ENCODE measurements around the gene ABCA13.

The ABCA13 gene

DNA sequence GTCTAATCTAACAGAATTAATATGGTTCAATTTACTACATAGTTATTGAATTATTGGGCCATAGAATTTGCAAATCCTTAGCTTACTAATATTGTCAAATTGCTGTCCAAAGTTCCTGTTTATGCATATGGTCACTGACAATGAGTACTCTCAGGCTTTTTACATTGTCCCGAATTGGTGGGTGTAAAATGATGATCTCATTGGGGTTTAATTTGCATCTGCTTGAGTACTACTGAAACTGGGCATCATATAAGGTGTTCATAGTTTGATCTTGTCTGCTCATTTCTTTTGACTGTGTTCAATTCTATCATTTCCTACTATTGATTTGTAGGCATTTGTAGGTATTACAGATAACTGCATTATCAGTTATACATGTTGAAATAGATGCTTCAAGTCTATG lies 12.7 kb downstream of the ABCA13 start:
- no peaks in the 10 kb centered on the region for H3K36me3 ChIP-seq (ENCODE audit: control insufficient read depth in 2 of 2, insufficient read depth in 1 of 2, low read length in 2 of 2)
- no peak overlapping the region for H3K27ac ChIP-seq (ENCODE audit: extremely low read depth, low read depth, low read length)
- H3K9me3 ChIP-seq (ENCODE audit: control insufficient read depth, insufficient read depth, low read depth, low read length): no peaks in the 10 kb centered on the region
- ChIA-PET CTCF (no interaction called here), POLR2A (no interaction called here)
- no peak for TF ChIP-seq GLIS2 (tag by site-specific recombination; IDR thresholded peaks at IDR 0.05)
- TF ChIP-seq, protein P1, sequence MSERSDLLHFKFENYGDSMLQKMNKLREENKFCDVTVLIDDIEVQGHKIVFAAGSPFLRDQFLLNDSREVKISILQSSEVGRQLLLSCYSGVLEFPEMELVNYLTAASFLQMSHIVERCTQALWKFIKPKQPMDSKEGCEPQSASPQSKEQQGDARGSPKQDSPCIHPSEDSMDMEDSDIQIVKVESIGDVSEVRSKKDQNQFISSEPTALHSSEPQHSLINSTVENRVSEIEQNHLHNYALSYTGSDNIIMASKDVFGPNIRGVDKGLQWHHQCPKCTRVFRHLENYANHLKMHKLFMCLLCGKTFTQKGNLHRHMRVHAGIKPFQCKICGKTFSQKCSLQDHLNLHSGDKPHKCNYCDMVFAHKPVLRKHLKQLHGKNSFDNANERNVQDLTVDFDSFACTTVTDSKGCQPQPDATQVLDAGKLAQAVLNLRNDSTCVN (tag by site-specific recombination; optimal IDR thresholded peaks at IDR 0.05): no peak
- TF ChIP-seq KLF9 (tag by site-specific recombination; IDR thresholded peaks at IDR 0.05; ENCODE audit: low read depth): no peak
- TF ChIP-seq ZNF560 (tag by site-specific recombination; IDR thresholded peaks at IDR 0.05; ENCODE audit: borderline replicate concordance): no peak
- no peak for TF ChIP-seq ZNF837 (tag by site-specific recombination; IDR thresholded peaks at IDR 0.05)
- no peak for TF ChIP-seq ZBTB17 (tag by site-specific recombination; IDR thresholded peaks at IDR 0.05)
- TF ChIP-seq ZNF792 (tag by site-specific recombination; IDR thresholded peaks at IDR 0.05): no peak
- TF ChIP-seq ZNF311 (tag by site-specific recombination; IDR thresholded peaks at IDR 0.05; ENCODE audit: borderline replicate concordance): no peak
- TF ChIP-seq ZNF157 (tag by site-specific recombination; IDR thresholded peaks at IDR 0.05): no peak
- TF ChIP-seq, protein P2, sequence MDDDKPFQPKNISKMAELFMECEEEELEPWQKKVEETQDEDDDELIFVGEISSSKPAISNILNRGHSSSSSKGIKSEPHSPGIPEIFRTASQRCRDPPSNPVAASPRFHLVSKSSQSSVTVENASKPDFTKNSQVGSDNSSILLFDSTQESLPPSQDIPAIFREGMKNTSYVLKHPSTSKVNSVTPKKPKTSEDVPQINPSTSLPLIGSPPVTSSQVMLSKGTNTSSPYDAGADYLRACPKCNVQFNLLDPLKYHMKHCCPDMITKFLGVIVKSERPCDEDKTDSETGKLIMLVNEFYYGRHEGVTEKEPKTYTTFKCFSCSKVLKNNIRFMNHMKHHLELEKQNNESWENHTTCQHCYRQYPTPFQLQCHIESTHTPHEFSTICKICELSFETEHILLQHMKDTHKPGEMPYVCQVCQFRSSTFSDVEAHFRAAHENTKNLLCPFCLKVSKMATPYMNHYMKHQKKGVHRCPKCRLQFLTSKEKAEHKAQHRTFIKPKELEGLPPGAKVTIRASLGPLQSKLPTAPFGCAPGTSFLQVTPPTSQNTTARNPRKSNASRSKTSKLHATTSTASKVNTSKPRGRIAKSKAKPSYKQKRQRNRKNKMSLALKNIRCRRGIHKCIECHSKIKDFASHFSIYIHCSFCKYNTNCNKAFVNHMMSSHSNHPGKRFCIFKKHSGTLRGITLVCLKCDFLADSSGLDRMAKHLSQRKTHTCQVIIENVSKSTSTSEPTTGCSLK (tag by site-specific recombination; IDR thresholded peaks at IDR 0.05): no peak
- TF ChIP-seq ZNF747 (tag by site-specific recombination; IDR thresholded peaks at IDR 0.05): no peak
- no peak for TF ChIP-seq ZNF785 (tag by site-specific recombination; IDR thresholded peaks at IDR 0.05)
- TF ChIP-seq ZNF660 (tag by site-specific recombination; IDR thresholded peaks at IDR 0.05): no peak
- TF ChIP-seq, protein P3, sequence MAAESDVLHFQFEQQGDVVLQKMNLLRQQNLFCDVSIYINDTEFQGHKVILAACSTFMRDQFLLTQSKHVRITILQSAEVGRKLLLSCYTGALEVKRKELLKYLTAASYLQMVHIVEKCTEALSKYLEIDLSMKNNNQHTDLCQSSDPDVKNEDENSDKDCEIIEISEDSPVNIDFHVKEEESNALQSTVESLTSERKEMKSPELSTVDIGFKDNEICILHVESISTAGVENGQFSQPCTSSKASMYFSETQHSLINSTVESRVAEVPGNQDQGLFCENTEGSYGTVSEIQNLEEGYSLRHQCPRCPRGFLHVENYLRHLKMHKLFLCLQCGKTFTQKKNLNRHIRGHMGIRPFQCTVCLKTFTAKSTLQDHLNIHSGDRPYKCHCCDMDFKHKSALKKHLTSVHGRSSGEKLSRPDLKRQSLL (tag by site-specific recombination; IDR thresholded peaks at IDR 0.05): no peak
- no peak for TF ChIP-seq ZNF610 (tag by site-specific recombination; IDR thresholded peaks at IDR 0.05; ENCODE audit: borderline replicate concordance)
- TF ChIP-seq ZNF2 (tag by site-specific recombination; IDR thresholded peaks at IDR 0.05): no peak
- no peak for TF ChIP-seq BCL11A (tag by site-specific recombination; IDR thresholded peaks at IDR 0.05; ENCODE audit: low read depth)
- H3K4me3 ChIP-seq (ENCODE audit: low read depth, low read length): no peak overlapping the region
- H3K4me1 ChIP-seq (ENCODE audit: control insufficient read depth, insufficient read depth, low read length): no peaks in the 10 kb centered on the region

DNA sequence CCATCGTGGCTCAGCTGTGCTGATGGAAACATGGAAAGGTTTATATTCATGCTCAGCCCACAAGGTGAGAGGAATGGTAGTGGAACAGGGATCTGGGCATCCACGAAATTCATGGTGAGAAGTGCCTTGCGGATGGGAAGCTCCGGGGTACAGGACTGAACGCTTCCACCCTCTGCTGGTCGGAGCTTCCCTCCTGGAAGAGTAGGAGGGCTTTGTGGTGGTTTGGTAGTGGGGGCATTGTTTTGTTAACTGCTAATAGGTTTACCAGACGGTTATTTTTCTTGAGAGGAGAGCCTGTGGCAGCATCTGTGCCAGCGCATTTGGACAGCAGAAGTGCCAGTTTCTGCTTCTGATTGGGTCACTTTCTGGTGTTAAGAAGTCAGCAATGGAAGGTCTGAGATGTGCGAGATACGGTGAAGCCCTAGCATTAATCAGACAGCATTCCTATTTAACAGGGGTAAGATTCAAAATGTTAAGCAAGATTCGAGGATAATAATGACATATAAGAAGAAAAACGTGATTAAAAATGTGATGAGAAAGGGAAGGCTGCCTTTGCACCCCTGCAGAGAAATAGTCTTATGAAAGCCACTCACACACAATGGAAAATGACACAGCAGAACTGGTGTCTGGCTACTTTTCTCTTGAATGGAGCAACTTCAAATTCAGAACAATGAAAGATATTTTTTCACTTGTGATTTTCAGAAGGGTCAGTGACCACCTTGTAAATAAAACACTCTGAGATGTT lies 17.7 kb downstream of the ABCA13 start:
- POLR2A ChIA-PET: no interaction called here
- H3K9me3 ChIP-seq (ENCODE audit: control insufficient read depth, insufficient read depth, low read depth, low read length): no peaks in the 10 kb centered on the region
- H3K36me3 ChIP-seq (ENCODE audit: control insufficient read depth in 2 of 2, insufficient read depth in 1 of 2, low read length in 2 of 2): no peaks in the 10 kb centered on the region
- no peak overlapping the region for H3K27ac ChIP-seq (ENCODE audit: extremely low read depth, low read depth, low read length)
- no peak overlapping the region for H3K4me3 ChIP-seq (ENCODE audit: low read depth, low read length)
- CTCF ChIA-PET: interaction anchor here (0.7 kb wide), 1 partner anchor 34 kb away, joined by 3 read pairs; no protein-coding TSS in a partner anchor
- H3K4me1 ChIP-seq (ENCODE audit: control insufficient read depth, insufficient read depth, low read length): no peaks in the 10 kb centered on the region
- TF ChIP-seq ZNF10 (tag by site-specific recombination; IDR thresholded peaks at IDR 0.05) (no peak), ZNF664 (tag by site-specific recombination; IDR thresholded peaks at IDR 0.05) (no peak), ZXDB (tag by site-specific recombination; IDR thresholded peaks at IDR 0.05) (no peak), ZNF621 (tag by site-specific recombination; IDR thresholded peaks at IDR 0.05) (no peak), SP2 (tag by site-specific recombination; IDR thresholded peaks at IDR 0.05) (no peak), ZNF221 (tag by site-specific recombination; IDR thresholded peaks at IDR 0.05; ENCODE audit: borderline replicate concordance) (no peak), MZF1 (tag by site-specific recombination; IDR thresholded peaks at IDR 0.05; ENCODE audit: borderline replicate concordance) (no peak), ZNF223 (tag by site-specific recombination; IDR thresholded peaks at IDR 0.05) (no peak), ZNF391 (tag by site-specific recombination; IDR thresholded peaks at IDR 0.05; ENCODE audit: borderline replicate concordance, low read depth) (no peak), OVOL3 (tag by site-specific recombination; IDR thresholded peaks at IDR 0.05) (no peak)
- TF ChIP-seq, protein P4, sequence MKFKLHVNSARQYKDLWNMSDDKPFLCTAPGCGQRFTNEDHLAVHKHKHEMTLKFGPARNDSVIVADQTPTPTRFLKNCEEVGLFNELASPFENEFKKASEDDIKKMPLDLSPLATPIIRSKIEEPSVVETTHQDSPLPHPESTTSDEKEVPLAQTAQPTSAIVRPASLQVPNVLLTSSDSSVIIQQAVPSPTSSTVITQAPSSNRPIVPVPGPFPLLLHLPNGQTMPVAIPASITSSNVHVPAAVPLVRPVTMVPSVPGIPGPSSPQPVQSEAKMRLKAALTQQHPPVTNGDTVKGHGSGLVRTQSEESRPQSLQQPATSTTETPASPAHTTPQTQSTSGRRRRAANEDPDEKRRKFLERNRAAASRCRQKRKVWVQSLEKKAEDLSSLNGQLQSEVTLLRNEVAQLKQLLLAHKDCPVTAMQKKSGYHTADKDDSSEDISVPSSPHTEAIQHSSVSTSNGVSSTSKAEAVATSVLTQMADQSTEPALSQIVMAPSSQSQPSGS (tag by site-specific recombination; IDR thresholded peaks at IDR 0.05; ENCODE audit: low read depth): no peak
- TF ChIP-seq, protein P5, sequence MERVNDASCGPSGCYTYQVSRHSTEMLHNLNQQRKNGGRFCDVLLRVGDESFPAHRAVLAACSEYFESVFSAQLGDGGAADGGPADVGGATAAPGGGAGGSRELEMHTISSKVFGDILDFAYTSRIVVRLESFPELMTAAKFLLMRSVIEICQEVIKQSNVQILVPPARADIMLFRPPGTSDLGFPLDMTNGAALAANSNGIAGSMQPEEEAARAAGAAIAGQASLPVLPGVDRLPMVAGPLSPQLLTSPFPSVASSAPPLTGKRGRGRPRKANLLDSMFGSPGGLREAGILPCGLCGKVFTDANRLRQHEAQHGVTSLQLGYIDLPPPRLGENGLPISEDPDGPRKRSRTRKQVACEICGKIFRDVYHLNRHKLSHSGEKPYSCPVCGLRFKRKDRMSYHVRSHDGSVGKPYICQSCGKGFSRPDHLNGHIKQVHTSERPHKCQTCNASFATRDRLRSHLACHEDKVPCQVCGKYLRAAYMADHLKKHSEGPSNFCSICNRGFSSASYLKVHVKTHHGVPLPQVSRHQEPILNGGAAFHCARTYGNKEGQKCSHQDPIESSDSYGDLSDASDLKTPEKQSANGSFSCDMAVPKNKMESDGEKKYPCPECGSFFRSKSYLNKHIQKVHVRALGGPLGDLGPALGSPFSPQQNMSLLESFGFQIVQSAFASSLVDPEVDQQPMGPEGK (tag by site-specific recombination; IDR thresholded peaks at IDR 0.05): no peak
